Thymus (tissue), 11 donors: Measurements from ENCODE around the gene OXNAD1. TPM values are rescaled to one million over a fixed set of nuclear protein-coding genes. Genes with fewer than 3 reads are reported as not detected.
A peak's percentile ranks its signal among the peaks of the same experiment; 100 is the strongest.
"Not testable (repeated sequence)": the region's sequence is repeated elsewhere in the genome, so short reads cannot be mapped to it uniquely, and the experiment has no call there.

ENCODE experiments used
- DNase-seq, 9 donors: peaks; one replicate each; pipeline ENCODE4 v3.0.0-alpha.2; 2013; ENCODE audit warnings: low spot score in 9 of 9, low read depth in 6 of 9, missing footprints in 1 of 9
- H3K27ac ChIP-seq, 2 donors: one replicate each; pipeline ENCODE4 v1.5.1; 2013; ENCODE audit warnings: control low read depth in 1 of 2, low read depth in 1 of 2, low read length in 1 of 2, mild to moderate bottlenecking in 1 of 2, moderate library complexity in 1 of 2
- H3K27me3 ChIP-seq, 2 donors: one replicate each; pipeline ENCODE4 v1.5.1; 2013; ENCODE audit warnings: low read length in 1 of 2; ENCODE audit not compliant: control insufficient read depth in 2 of 2, insufficient read depth in 1 of 2
- H3K36me3 ChIP-seq, 2 donors: one replicate each; pipeline ENCODE4 v1.5.1; 2013; ENCODE audit warnings: low read length in 1 of 2, mild to moderate bottlenecking in 1 of 2, moderate library complexity in 1 of 2; ENCODE audit not compliant: control insufficient read depth in 2 of 2, insufficient read depth in 2 of 2
- H3K4me1 ChIP-seq, 2 donors: one replicate each; pipeline ENCODE4 v1.5.1; 2013; ENCODE audit warnings: low read length in 2 of 2; ENCODE audit not compliant: control insufficient read depth in 2 of 2, insufficient read depth in 2 of 2
- H3K4me3 ChIP-seq, 2 donors: one replicate each; pipeline ENCODE4 v1.5.1; 2013; ENCODE audit warnings: low read length in 2 of 2, control low read depth in 1 of 2, mild to moderate bottlenecking in 1 of 2
- H3K9me3 ChIP-seq, 2 donors: one replicate each; pipeline ENCODE4 v1.5.1; 2013; ENCODE audit warnings: low read length in 1 of 2, mild to moderate bottlenecking in 1 of 2; ENCODE audit not compliant: control insufficient read depth in 2 of 2, insufficient read depth in 1 of 2
- WGBS: extraction: QIAGEN DNeasy Blood & Tissue Kit; methylation state at CpG from one replicate; pipeline ENCODE4 v1.1.7; 2013; 5-methylcytosine and 5-hydroxymethylcytosine counted together
- polyA plus RNA-seq: library from polyadenylated mRNA; stranded (reverse); fragments of 200-250 nt; gene quantifications from one replicate; pipeline ENCODE4 v1.2.3, GENCODE V29; 2013
- total RNA-seq: library from RNA; stranded (reverse); fragments of 120-200 nt; gene quantifications from one replicate; pipeline ENCODE4 v1.2.4, GENCODE V29; 2013
- donor health status: healthy.

The OXNAD1 gene
- total and polyA plus RNA-seq, 2 donors = 31.6 to 34.4 TPM

DNA sequence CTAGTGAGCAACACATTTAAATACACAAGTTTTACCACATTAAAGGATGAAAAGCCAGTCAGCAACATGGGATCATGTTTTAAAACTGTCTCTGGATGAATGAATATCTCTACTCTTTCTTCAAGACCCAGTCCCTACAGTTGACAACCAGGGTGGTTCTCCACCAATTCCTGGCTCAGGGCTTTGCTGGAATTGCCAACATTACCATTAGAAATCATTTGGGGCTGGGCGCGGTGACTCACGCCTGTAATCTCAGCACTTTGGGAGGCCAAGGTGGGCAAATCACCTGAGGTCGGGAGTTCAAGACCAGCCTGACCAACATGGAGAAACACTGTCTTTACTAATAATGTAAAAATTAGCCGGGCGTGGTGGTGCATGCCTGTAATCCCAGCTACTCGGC is 45.5 kb downstream of the OXNAD1 start:
- not testable (repeated sequence) for H3K4me3 ChIP-seq, H3K9me3 ChIP-seq, DNase-seq, H3K27me3 ChIP-seq
- Histone ChIP-seq H3K36me3 (peaks cover 9 to 66% of the 10 kb centered on the region in 2 donors), H3K27ac (peak overlapping the region in 1 of 2 donors; percentile 56), H3K4me1 (peaks cover 50 to 59% of the 10 kb centered on the region in 2 donors)
- 98% methylated on average over 7 of the region's 7 CpGs for WGBS

DNA sequence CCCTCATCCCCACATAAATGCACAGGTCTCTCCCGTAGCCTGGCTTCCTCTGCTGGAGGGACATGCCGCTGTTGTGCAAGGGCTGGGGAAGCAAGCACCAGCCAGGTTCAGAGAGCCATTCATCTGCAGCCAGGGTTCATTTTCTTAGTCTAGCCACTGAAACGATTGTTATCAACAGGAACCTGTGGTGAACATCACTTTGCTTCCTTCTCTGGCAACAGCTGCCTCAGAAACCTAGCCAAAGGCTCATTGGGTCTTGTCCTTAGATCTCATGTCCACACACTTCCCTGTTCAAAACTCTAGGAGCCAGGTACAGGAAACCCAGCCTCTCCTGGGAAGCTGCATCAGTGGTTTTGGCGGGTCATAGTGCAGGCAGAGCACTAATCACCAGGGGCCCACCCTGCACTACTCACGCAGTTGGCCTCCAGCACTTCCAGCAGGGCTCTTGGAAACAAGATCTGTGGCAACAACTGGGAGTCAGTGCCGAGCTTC is 47.0 kb downstream of the OXNAD1 start:
- H3K27me3 ChIP-seq = no peaks in the 10 kb centered on the region
- peaks cover 58 to 67% of the 10 kb centered on the region in 2 donors for H3K4me1 ChIP-seq
- peaks cover 23 to 68% of the 10 kb centered on the region in 2 donors for H3K36me3 ChIP-seq
- 7% methylated on average over 6 of the region's 6 CpGs for WGBS
- H3K27ac ChIP-seq = peak overlapping the region; percentile 89 to 90
- peaks cover 0 to 6% of the 10 kb centered on the region in 2 donors for H3K9me3 ChIP-seq
- peak overlapping the region in 1 of 2 donors; percentile 0 for H3K4me3 ChIP-seq
- DNase-seq = peak in 7 of 9 donors; percentile 53 to 90 (median 67)

DNA sequence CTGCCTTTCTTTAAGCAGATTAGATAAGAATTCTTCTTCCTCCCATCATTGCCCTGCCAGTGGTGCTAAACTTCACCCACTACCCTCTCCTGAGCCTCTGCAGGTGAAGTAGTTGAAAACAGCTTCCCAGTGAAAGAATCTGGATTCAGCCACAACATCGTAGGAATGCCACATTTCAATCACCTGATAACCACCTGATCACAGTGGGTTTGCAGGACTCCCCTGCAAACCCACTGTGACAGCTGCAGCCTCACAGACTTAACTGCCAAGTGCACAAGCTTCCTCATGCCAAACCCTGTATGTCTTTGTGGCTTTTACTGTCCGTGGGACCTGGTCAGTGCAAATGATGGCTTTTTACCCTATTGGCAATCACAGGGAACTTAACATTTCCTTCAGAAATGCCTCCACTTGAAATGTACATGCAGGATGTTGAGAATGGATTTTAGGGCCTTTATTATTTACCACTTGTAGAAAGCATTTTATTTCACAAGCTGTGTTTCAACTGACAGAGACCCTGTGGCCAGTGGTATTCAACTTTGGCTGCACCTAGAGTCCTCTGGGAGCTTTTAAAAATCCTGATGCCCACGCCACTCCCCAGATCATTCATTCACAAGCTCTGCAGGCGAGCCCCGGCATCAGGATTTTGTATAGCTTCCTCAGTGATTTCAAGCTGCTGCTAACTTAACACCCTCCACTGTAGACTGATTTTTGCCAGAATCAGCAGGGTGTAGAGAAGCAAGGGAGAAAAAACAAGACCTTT is 49.1 kb downstream of the OXNAD1 start:
- WGBS = 57% methylated on average over 5 of the region's 5 CpGs

DNA sequence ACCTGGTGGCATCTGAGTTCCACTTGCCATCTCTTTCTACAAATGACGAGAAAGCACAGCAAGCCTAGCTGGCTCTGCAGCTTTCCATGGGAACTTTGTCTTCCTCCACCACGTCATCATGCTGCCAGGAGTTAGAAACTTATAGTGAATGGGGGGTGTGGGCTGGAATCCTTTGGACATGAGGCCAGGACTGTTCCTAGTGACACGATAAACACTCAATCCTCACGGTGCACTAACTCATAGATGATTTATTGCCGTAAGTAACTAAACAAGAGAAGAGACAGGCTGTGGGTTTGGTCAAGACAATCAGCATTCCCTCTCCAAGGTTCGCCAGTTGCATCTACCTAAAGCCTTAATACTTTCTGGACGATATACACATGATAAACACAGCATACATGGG is 50.6 kb downstream of the OXNAD1 start:
- Histone ChIP-seq H3K4me3 (no peak overlapping the region), H3K27ac (peak overlapping the region in 1 of 2 donors; percentile 14), H3K27me3 (no peaks in the 10 kb centered on the region), H3K36me3 (peaks cover 33 to 88% of the 10 kb centered on the region in 2 donors), H3K9me3 (peaks cover 0 to 6% of the 10 kb centered on the region in 2 donors), H3K4me1 (peaks cover 61 to 92% of the 10 kb centered on the region in 2 donors)
- DNase-seq = no peak
- 95% methylated on average over 7 of the region's 7 CpGs for WGBS

More for the DNA sequence above, 49.1 kb downstream of the OXNAD1 start:
- Histone ChIP-seq H3K36me3 (peaks cover 23 to 72% of the 10 kb centered on the region in 2 donors), H3K4me3 (no peak overlapping the region), H3K4me1 (peaks cover 58 to 85% of the 10 kb centered on the region in 2 donors), H3K9me3 (peaks cover 0 to 6% of the 10 kb centered on the region in 2 donors), H3K27me3 (no peaks in the 10 kb centered on the region), H3K27ac (peak overlapping the region; percentile 83 to 84)
- DNase-seq = peak in 1 of 9 donors; percentile 73

DNA sequence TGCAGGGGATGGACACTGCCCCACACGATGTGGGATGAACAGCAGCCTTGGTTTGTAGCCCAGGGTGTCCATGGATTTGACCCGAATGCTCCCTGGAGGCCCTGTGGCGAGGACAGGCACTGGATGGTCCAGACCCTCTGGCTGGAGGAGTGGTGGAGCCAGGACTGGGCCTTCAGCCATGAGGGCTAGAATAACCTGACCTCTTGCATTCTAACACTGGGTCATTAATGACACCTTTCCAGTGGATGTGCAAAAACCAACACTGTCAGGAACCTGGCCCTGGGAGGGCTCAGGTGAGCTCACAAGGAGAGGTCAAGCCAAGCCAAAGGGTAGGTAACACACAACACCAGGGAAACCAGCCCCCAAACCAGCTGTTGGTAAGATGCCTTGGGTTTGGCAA is 51.4 kb downstream of the OXNAD1 start:
- 98% methylated on average over 3 of the region's 3 CpGs for WGBS
- Histone ChIP-seq H3K9me3 (peaks cover 0 to 6% of the 10 kb centered on the region in 2 donors), H3K4me1 (peaks cover 58 to 84% of the 10 kb centered on the region in 2 donors), H3K27ac (no peak overlapping the region), H3K36me3 (peaks cover 37 to 95% of the 10 kb centered on the region in 2 donors), H3K27me3 (no peaks in the 10 kb centered on the region), H3K4me3 (no peak overlapping the region)
- DNase-seq = no peak

DNA sequence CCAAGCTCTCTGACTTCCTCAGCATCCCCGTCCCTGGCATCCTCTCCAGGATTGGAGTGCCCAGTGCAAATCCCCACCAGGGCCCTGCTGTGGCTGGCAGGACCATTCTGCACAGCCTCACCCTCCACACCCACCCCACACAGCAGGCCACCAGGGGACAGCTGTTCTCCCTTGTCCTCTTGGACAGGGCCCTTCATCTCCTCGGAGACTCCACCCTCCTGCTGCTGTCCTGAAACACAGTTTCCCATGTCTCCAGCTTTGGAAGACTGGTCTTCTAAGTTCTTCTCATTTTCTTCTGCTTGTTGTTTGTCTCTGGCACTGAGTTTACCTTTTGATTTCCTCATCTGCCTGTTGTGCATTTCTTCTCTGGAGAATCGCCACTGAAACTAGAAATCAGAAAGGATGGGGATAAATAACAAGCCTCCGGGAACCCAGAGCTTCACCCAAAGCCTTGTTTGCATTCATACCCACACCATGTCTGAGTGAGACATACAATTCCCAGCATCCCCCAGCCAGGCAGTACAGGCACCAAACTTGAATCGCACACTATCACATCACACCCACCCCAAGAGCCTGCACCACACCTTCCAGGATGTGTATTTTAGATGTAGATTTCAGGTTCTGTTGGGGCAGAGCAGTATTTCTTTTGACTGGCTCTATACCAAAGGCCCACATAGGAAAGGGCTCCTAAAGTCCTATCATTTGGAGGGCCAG is 52.0 kb downstream of the OXNAD1 start:
- Histone ChIP-seq H3K27ac (no peak overlapping the region), H3K27me3 (no peaks in the 10 kb centered on the region), H3K4me3 (no peak overlapping the region), H3K36me3 (peaks cover 43 to 96% of the 10 kb centered on the region in 2 donors), H3K9me3 (peaks cover 0 to 2% of the 10 kb centered on the region in 2 donors), H3K4me1 (peaks cover 52 to 80% of the 10 kb centered on the region in 2 donors)
- no peak for DNase-seq
- 96% methylated on average over 5 of the region's 5 CpGs for WGBS

DNA sequence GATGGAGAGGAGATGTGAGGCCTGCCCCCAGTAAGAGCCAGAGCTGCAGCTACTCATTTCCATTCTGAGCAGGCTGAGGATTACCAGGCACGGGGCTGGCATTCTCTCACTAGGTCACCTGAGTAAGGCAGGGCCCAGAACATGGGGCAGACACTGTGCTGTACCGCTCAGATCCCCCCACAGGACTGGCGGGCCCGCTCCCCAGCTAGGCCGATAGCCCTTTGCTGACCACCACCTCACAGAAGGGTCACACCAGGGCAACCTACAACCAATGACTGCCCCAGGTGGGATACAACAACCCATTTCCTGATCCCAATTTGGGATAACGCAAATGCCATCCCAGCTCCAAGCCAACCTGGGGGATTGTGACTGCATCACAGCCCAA is 52.5 kb downstream of the OXNAD1 start:
- no peaks in the 10 kb centered on the region for H3K9me3 ChIP-seq
- H3K27ac ChIP-seq = no peak overlapping the region
- 98% methylated on average over 6 of the region's 6 CpGs for WGBS
- peaks cover 48 to 96% of the 10 kb centered on the region in 2 donors for H3K36me3 ChIP-seq
- H3K4me1 ChIP-seq = peaks cover 47 to 79% of the 10 kb centered on the region in 2 donors
- no peak for DNase-seq
- no peak overlapping the region for H3K4me3 ChIP-seq
- H3K27me3 ChIP-seq = no peaks in the 10 kb centered on the region

- no peak for DNase-seq
- Histone ChIP-seq H3K9me3 (no peaks in the 10 kb centered on the region), H3K27ac (no peak overlapping the region), H3K4me1 (peaks cover 43 to 72% of the 10 kb centered on the region in 2 donors), H3K36me3 (peaks cover 55 to 98% of the 10 kb centered on the region in 2 donors), H3K27me3 (no peaks in the 10 kb centered on the region), H3K4me3 (no peak overlapping the region)
- WGBS = 93% methylated on average over 7 of the region's 7 CpGs
These were observed 53.2 kb downstream of the OXNAD1 start for GRCh38 chr3:16318176-16318575.

- Histone ChIP-seq H3K4me3 (no peak overlapping the region), H3K9me3 (no peaks in the 10 kb centered on the region), H3K4me1 (peaks cover 31 to 61% of the 10 kb centered on the region in 2 donors), H3K27me3 (no peaks in the 10 kb centered on the region), H3K36me3 (peaks cover 59 to 98% of the 10 kb centered on the region in 2 donors), H3K27ac (peak overlapping the region in 1 of 2 donors; percentile 4)
- peak in 2 of 9 donors; percentile 76 to 80 for DNase-seq
- WGBS = 82% methylated on average over 4 of the region's 4 CpGs
These were observed 54.3 kb downstream of the OXNAD1 start for GRCh38 chr3:16319307-16319706.
